GM18909 (cell line): ENCODE data around the gene VSX2.
A peak's percentile ranks its signal among the peaks of the same experiment; 100 is the strongest.

Experiments used
- ATAC-seq: cut with Tn5 transposase; IDR thresholded peaks from one replicate; pipeline ENCODE4 v1.9.1; 2021; ENCODE audit warnings: mild to moderate bottlenecking; ENCODE audit not compliant: unreplicated experiment, poor library complexity

The VSX2 gene

GRCh38 chr14:74238974-74239847 is at the start of gene VSX2:
VSX2 (plus strand) TSS chr14:74239449; CDS start chr14:74239562, 113 bp downstream.
- ATAC-seq: no peak

- no peak for ATAC-seq
Measured at GRCh38 chr14:74190927-74191575, 48.2 kb upstream of the VSX2 start.

DNA sequence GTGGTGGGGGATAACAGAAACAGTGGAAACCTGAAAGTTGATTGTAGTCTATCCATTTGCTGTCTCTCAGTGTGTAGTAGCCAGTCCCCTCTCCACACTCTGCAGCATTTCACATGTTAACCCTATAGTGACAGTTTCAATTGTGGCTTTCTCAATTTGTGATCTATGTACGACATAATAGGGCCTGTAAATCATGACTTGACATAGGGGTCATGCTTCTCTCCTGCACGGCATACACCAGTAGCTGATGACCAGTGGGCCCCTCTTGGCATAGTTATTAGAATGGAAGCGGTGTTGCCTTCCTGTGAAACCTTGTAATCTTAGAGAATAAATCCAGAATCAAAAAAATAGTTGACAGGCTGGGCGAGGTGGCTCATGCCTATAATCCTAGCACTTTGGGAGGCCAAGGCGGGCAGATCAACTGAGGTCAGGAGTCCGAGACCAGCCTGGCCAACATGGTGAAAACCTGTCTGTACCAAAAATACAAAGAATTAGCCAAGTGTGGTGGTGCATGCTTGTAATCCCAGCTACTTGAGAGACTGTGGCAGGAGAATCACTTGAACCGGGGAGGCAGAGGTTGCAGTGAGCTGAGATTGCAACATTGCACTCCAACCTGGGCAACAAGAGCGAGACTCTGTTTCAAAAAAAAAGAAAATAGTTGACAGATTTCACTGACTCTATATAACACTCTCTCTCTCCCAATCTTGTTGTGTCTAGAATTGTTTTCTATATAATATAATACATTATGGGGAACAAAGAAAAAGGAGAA is 44.6 kb upstream of the VSX2 start:
- ATAC-seq: no peak

- ATAC-seq: no peak
Measured at GRCh38 chr14:74195623-74196022, 43.6 kb upstream of the VSX2 start.

DNA sequence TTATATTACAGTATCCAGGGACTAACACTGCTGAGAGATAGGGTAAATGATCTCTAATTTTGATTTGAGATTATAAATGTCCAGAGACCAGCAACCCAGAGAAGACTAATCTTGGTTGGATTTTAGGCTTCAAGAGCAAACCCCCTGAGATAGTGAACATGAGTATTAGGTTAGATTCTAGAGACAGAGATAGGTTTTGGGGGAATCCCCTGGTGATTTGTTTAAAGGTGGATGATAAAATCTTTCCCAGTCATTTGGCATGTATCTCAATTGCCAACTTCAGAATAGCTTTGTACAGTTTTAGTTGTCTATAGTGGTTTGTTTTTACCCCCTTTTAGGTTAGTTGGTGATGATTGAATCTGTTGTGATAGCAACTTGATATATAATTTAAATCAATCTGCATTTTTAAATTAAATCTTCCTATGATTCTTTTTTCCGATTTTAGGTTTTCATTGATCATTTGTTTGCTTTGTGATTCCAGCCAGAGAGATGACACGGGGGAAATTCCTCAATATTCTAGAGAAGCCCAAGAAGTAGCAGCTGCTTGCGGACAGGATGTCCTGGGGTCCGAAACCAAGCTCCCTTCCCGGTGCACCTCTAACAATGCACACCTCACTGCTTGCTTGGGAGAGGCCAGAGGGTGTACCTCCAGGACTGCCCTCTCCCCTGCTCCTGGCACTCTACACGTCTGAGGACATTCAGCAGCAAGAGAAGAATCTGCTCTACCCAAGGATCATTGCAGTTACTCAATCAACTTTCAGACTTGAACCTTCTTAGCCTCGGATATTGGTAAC is 40.6 kb upstream of the VSX2 start:
- ATAC-seq: no peak

DNA sequence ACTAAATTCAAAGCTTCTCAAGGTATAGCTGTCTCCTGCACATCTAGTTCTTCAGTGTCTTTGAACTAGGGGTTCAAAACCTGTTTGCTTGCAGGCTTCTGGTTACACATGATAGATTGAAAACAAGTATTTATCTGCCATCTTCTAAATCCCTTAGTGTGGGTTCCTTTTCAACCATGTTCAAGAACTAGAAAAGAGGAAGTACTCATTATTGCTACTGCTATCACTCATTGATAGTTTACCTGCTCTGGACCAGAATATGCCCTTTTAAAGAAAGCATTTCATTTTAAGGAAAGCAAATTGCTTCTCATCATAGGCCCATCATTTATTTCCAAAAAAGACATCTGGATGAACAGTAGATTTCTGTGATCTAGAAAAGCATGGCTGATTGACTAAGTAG is 37.1 kb upstream of the VSX2 start:
- no peak for ATAC-seq

DNA sequence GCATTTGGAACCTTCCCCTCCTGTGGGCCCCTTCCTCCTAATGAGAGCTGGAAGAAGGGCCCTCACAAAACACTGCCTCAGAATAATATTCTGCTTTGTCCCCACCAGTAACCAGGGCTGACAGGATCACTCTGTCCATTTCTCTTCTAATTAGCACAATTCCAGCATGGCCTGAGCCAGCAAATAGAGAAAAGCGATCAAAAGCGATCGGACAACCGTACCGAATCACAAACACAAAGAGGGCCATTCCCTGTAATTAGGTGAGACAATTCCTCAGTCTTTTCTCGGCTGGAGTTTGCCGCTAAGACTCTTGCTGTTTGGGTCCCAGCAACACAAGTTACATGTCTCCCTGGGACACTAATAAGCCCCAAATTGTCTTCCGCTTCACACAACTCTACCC is 35.6 kb upstream of the VSX2 start:
- ATAC-seq: no peak

GRCh38 chr14:74204491-74204890 is 34.8 kb upstream of the VSX2 start:
- ATAC-seq: no peak

- ATAC-seq: no peak
Measured at GRCh38 chr14:74205882-74206281, 33.4 kb upstream of the VSX2 start.

DNA sequence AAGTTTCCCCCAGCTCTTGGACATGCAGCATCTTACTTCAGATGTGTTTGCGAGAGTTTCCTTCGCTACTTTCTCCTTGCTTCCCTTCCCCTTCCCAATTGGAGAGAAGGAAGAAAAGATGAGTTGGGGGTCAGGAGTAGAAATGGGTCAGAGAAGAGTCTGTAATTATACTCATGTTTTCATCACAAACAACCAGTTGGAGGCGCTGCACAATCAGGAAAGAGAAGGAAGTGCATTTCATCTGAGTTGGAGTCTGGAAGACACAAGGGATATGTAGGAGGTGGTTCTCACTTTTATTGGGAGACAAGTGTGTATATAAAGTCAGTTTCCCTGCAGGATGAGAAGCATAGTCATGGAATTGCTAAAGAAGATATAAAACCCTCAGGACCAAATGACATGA is 31.3 kb upstream of the VSX2 start:
- ATAC-seq: no peak

DNA sequence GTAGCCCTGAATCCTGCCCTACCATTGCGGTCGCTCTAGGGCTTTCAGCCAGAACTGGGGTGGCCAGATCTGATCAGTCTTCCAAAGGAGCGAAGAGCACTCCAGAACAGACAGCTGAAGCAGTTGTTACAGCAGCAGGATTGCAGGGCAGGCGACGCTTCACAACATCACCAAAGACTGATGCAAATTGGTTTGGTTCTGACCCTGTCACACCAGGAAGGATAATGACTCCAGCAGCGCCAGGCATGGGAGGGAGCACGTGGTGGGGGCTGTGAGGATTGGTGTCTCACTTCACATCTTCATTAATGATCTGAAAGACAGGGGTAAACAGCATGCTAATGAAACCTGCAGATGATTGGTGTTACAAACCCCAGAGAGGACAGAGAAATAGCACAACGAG is 30.6 kb upstream of the VSX2 start:
- no peak for ATAC-seq

DNA sequence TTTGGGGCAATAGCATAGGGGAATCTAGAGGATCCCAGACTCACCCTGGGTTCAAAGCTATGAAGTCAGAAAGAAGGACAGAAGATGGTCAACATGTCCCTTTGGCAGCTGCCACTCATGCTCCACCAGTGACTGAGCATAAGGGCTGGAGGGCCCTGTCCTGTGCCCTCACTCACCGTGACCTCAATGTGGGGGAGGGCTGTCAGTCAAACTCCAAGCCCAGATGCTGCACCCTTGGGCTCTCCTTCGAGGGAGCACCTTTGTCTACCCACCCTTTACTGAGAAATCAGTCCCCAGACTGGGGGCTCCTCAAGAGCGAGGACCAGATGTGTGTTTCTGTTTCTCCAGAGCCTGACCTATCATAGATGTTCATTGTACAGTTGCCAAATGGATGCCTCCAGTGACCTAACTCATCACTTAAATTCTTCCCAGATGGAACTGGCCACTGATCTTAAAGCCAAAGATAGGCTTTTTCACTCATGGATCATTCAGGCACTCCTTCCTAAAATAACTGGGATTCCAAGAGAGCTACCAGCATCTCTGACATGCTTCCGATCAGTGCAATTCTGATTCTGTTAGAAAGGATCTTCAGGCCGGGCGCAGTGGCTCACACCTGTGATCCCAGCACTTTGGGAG is 27.2 kb upstream of the VSX2 start:
- no peak for ATAC-seq

GRCh38 chr14:74213907-74214803 is 25.1 kb upstream of the VSX2 start:
- ATAC-seq: no peak

GRCh38 chr14:74216671-74217070 is 22.6 kb upstream of the VSX2 start:
- ATAC-seq: no peak

DNA sequence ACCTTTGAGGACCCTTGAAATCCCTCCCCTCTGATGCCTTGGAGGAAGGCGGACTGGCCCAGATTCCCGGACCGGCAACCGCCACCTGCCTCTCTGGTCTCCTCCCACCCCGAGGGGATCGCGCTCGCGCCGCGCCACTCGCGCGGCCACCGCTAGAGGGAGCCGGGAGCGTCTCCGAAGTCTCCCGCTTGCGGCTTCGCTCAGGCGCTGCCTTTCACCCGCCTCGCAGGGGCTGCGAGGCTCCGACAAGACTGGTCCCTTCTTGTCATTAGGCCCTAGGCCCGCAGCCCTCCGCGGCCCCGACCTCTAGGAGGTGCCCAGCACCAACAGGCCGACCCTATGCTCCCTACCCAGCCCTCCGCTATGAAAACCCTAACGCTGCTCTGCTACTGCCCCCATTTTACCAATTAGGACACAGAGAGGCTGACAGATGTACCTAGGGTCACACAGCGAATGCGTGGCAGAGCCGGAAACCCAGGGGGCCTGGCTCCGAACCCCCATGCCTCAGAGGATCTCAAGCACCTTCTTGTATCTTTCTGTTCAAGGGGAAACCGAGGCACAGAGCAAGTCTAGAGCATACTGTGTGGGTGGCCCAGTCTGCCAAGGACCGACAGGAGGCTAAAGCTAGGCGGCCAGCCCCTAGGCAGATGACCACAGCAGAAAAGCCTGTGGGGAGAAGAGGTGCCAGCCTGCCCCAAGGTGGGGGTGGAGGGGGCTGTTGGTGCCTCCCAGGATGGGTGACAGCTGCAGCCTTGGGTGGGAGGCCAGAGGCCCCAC is 21.4 kb upstream of the VSX2 start:
- peak; percentile 61 for ATAC-seq

GRCh38 chr14:74218462-74218861 is 20.8 kb upstream of the VSX2 start:
- ATAC-seq: no peak

DNA sequence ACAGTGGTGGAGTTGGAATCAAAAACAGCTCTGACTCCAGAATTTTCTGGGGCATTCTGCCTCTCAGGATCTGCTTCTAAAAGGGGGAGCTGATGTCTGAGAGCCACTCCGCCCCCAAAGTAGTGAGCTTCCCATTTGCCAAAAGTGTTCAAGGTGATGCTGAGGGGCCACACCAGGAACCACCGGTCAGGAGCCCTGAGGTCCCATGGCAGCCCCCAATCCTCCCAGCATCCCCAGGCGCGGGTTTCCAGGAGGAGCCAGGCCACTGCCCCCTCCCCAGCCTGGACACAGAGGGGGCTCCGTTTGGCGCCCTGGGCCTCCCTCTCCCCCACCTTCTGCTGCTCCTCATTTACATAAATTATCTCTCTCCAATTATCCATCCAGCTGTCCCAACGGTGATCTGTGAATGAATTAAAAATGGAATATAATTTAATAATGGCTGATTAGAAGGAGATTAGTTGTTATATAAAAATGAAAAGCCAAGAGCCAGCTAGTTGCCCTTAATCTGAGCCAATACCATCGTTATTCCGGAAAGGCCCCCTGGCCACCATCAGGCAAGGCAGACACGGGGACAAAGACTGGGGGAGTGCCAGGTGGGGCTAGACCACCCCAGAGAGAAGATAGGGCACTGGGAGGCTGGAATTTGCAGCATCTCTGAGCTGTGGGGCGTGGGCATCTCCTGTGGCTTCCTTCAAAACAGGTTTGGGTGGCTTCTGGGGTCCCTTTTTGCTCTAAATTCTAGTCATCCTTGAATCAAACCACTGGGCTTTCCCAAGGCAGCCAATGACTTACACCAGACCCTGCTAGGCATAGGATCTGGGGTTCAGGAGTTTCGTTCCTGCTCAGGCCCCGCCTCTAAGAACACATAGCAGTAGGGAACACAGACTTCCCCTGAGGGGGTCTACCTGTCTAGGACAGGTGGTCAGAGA is 19.7 kb upstream of the VSX2 start:
- ATAC-seq: no peak
